Measurements from ENCODE around the gene KMT2E. TPM values are rescaled to one million over a fixed set of nuclear protein-coding genes. Genes with fewer than 3 reads are reported as not detected.
A peak's percentile ranks its signal among the peaks of the same experiment; 100 is the strongest.

KMT2E gene
- total RNA-seq, 3 donors from 2014 or later (not counting 1 experiment from before 2014, with no cell fraction given), result 272 to 353 (median 345) TPM

DNA sequence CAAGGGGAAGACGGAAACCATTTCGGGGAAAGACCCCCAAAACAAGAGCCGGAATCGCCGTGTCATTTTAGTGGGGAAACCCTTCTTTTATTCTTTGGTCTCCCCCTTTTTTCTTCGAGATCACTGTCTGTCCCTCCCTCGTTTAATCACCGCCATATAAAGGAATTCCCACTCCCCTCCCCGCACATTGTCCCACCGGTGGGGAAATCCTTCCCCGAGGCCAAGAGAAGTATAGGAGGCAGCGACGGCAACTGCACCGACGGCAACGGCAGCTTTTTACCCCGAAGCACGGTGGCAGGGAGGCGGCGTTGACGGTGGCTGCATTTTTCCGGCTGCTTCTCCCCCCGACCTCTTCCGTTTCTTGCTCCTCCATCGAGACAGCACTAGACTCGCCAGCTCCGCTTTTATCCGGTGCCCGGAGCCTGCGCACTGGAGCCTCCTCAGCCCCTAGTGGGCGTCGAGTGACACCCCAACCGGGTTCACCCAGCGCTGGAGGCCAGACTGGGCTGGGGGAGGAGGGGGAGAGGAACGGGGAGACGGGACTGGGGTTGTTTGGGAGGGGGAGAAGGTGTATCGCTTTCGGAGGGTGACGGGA lies 687 bp upstream of the KMT2E start:
- Mint-ChIP-seq H3K27me3 (ENCODE audit: low read depth in 2 of 2) (no peaks in the 10 kb centered on the region), H3K36me3 (no peaks in the 10 kb centered on the region), H3K4me3 (peak overlapping the region; percentile 97), H3K4me1 (peaks cover 78 to 82% of the 10 kb centered on the region in 2 donors), H3K27ac (peak overlapping the region; percentile 100), H3K9me3 (no peaks in the 10 kb centered on the region)
- intact Hi-C loops (cut with micrococcal nuclease), result loop anchor here (1.0 to 10.0 kb wide), 5 partner anchors 29 to 331 kb away; no protein-coding TSS in a partner anchor
- H3K27ac ChIP-seq (ENCODE audit: low read length), result peak overlapping the region; percentile 99
- DNase-seq (peak; percentile 91 to 95), ATAC-seq (peak; percentile 52 to 75 (median 53))
- under 1% methylated on average over 39 of the region's 39 CpGs for WGBS (ENCODE audit: insufficient coverage)
- TF ChIP-seq, protein P1, sequence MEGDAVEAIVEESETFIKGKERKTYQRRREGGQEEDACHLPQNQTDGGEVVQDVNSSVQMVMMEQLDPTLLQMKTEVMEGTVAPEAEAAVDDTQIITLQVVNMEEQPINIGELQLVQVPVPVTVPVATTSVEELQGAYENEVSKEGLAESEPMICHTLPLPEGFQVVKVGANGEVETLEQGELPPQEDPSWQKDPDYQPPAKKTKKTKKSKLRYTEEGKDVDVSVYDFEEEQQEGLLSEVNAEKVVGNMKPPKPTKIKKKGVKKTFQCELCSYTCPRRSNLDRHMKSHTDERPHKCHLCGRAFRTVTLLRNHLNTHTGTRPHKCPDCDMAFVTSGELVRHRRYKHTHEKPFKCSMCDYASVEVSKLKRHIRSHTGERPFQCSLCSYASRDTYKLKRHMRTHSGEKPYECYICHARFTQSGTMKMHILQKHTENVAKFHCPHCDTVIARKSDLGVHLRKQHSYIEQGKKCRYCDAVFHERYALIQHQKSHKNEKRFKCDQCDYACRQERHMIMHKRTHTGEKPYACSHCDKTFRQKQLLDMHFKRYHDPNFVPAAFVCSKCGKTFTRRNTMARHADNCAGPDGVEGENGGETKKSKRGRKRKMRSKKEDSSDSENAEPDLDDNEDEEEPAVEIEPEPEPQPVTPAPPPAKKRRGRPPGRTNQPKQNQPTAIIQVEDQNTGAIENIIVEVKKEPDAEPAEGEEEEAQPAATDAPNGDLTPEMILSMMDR (IDR thresholded peaks at IDR 0.05), result peak; percentile 29
- H3K9me3 ChIP-seq (ENCODE audit: control insufficient read depth, insufficient read depth, low read length), result no peaks in the 10 kb centered on the region
- H3K4me1 ChIP-seq (ENCODE audit: control insufficient read depth, insufficient read depth, low read length), result peaks cover 21% of the 10 kb centered on the region
- peak overlapping the region; percentile 97 for H3K4me3 ChIP-seq (ENCODE audit: low read length)
- H3K27me3 ChIP-seq (ENCODE audit: control insufficient read depth, insufficient read depth, low read length), result no peaks in the 10 kb centered on the region
- H3K36me3 ChIP-seq (ENCODE audit: control insufficient read depth, insufficient read depth, low read length), result no peaks in the 10 kb centered on the region

DNA sequence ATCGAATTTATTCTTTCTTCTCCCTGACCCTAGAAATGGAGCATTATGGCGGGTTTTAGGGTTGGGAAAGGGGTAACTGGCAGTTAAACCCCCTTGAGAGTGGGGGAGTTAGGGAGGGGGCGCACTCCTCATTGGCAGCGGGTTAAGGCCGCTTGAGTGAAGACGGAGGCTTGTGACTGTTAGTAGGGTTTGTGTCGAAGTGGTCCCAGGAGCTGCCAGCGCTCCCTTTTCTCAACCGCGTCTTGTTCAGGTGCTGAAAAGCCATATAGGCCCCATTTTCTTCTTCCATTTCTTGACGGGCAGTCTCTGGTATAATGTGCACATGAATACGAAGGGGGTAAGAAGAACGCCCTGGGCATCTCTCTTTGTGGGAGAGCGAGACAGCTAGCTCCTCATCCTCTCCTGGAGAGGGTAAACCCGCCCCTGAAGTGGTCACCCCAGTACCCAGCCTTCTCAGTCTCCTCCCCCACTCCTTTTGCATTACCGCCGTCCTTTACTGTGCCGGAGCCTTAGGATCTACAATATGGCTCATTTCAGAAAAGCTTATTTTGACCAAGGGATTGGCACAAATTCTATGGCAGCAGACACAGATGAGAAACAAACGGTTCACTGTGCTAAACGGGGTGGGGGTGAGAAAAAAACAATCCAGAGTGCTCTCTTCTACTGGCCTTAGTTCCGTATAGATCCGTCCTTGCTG lies 836 bp downstream of the KMT2E start:
- TF ChIP-seq, protein P1 (IDR thresholded peaks at IDR 0.05), result no peak
- Histone ChIP-seq H3K36me3 (ENCODE audit: control insufficient read depth, insufficient read depth, low read length) (no peaks in the 10 kb centered on the region), H3K27me3 (ENCODE audit: control insufficient read depth, insufficient read depth, low read length) (no peaks in the 10 kb centered on the region), H3K4me1 (ENCODE audit: control insufficient read depth, insufficient read depth, low read length) (peaks cover 11% of the 10 kb centered on the region), H3K4me3 (ENCODE audit: low read length) (peak overlapping the region; percentile 97), H3K27ac (ENCODE audit: low read length) (peak overlapping the region; percentile 99), H3K9me3 (ENCODE audit: control insufficient read depth, insufficient read depth, low read length) (no peaks in the 10 kb centered on the region)
- H3K27me3 Mint-ChIP-seq (ENCODE audit: low read depth in 2 of 2), result no peaks in the 10 kb centered on the region
- H3K36me3 Mint-ChIP-seq, result no peaks in the 10 kb centered on the region
- H3K9me3 Mint-ChIP-seq, result no peaks in the 10 kb centered on the region
- H3K4me1 Mint-ChIP-seq, result peaks cover 67 to 75% of the 10 kb centered on the region in 2 donors
- peak overlapping the region; percentile 97 for H3K4me3 Mint-ChIP-seq
- WGBS (ENCODE audit: insufficient coverage), result 0% methylated on average over 21 of the region's 22 CpGs
- DNase-seq (peak; percentile 52 to 67), ATAC-seq (peak in 1 of 3 donors; percentile 3)
- peak overlapping the region; percentile 100 for H3K27ac Mint-ChIP-seq
- intact Hi-C loops (cut with micrococcal nuclease), result loop anchor here (5.0 to 10.0 kb wide), 2 partner anchors 32 to 330 kb away; no protein-coding TSS in a partner anchor

DNA sequence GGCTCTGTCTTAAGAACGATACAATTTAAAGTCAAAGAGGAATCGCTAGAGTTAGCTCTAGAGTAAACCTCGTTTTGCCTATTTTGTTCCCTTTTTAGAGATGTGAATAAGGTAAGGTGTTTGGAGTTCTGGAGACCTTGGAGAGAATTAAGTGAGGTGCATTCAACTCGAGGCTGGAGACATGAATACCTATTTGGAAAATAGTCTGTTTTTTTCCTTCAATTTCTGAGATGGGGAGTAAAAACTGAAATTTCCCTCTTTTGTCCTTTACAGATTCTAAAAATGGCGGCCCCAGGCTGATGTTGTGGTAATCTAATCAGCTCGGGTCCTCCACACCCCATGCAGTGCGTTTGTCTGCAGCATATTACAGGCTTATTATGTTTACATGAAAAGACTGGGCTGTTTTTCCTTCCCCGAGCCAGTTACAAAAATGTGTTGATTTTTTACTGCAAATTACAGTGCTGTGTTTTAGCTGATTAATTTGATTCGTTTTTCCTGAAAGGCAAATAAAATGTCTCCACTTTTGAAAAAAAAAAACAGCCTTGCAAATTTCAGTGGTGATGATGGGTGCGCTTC lies 1.5 kb downstream of the KMT2E start:
- no peak for ATAC-seq

More for the DNA sequence above, 1.5 kb downstream of the KMT2E start:
- intact Hi-C loops (cut with micrococcal nuclease), result loop anchor here (10.0 kb wide), 1 partner anchor 329 kb away; no protein-coding TSS in a partner anchor
- 0% methylated on average over 9 of the region's 10 CpGs for WGBS (ENCODE audit: insufficient coverage)
- Histone ChIP-seq H3K4me3 (ENCODE audit: low read length) (peak overlapping the region; percentile 97), H3K4me1 (ENCODE audit: control insufficient read depth, insufficient read depth, low read length) (peaks cover 16% of the 10 kb centered on the region), H3K9me3 (ENCODE audit: control insufficient read depth, insufficient read depth, low read length) (no peaks in the 10 kb centered on the region), H3K36me3 (ENCODE audit: control insufficient read depth, insufficient read depth, low read length) (no peaks in the 10 kb centered on the region), H3K27me3 (ENCODE audit: control insufficient read depth, insufficient read depth, low read length) (no peaks in the 10 kb centered on the region), H3K27ac (ENCODE audit: low read length) (peak overlapping the region; percentile 99)
- Mint-ChIP-seq H3K27me3 (ENCODE audit: low read depth in 2 of 2) (no peaks in the 10 kb centered on the region), H3K4me1 (peaks cover 64 to 68% of the 10 kb centered on the region in 2 donors), H3K36me3 (no peaks in the 10 kb centered on the region), H3K4me3 (peak overlapping the region; percentile 97), H3K9me3 (no peaks in the 10 kb centered on the region), H3K27ac (peak overlapping the region; percentile 100)
- DNase-seq, result peak in 1 of 2 donors; percentile 60
- TF ChIP-seq, protein P1 (IDR thresholded peaks at IDR 0.05), result no peak
